Activated gamma-delta T cell treated with anti-CD3 and anti-CD28 coated beads, Interleukin-2, amount 50 U/mL, for 16 hours (primary cell): ENCODE data around the gene KRTAP4-16.
"Not testable (repeated sequence)": the region's sequence is repeated elsewhere in the genome, so short reads cannot be mapped to it uniquely, and the experiment has no call there.

Source experiments
- DNase-seq: peaks from one replicate; pipeline ENCODE4 v3.0.0-alpha.2; 2020; ENCODE audit warnings: low read depth

Gene KRTAP4-16

DNA sequence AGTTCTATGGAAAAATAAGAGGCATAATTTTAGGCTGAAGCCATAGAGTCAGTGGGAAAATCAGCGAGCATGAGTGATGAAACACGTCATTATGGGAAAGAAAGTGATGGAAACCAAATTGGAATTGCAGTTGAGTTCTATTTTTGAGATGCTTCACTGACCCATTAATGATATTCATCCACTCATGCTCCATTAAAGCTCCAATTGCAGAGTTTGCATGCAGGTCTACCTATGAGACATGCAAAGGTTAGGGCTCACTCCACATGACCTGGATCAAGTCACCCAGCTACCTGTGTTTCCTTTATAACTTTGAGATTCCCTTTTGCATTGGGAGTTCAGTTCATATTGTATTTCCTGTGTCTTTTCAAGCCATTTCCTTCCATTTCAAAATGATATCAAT, 28.3 kb downstream of the KRTAP4-16 start:
- DNase-seq: no peak

DNA sequence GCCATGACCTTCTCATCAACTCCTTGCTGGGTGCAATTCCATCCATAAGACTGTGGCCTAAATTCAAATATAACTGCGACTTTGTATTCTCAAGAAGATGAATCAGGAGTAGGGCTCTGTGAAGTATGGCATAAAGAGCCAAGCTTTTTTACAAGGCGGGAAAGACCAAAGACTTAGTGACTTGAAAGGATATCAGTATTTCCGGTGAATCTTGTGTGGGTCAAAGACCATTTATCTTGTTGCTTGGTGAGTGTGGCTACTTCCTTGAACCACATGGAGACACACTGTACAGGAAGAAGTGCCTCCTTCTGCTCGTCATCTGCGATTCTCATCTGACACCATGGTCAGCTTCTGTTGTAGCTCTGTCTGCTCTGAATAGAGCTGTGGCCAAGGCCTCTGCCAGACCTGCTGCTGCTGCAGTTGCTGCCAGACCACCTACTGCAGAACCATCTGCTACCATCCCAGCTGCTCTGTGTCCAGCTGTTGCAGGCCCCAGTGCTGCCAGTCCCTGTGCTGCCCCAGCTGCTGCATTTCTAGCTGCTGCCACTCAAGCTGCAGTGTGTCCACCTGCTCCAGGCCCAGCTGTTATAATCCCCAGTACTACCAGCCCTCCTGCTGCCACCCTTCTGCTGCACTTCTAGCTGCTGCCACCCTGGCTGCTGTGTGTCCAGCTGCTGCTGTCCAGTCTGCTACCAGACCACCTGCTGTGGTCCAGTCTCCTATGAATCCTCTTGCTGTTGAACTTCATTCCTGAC, 30.2 kb downstream of the KRTAP4-16 start:
- no peak for DNase-seq

DNA sequence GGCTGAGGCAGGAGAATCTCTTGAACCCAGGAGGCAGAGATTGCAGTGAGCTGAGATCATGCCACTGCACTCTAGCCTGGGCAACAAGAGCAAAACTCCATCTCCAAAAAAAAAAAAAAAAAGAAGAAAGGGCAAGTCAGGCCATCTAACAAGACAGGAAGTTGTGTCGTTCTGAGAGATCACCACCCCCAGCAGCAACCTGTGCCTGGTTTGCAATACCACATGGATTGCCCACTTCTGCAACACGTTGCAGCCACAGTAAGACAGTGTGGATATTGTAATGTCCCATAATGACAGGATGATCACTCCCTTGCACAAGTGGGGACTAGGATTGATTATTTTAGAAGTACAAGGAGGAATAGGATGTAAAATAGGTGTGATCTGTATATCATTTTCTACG, 33.0 kb downstream of the KRTAP4-16 start:
- no peak for DNase-seq

DNA sequence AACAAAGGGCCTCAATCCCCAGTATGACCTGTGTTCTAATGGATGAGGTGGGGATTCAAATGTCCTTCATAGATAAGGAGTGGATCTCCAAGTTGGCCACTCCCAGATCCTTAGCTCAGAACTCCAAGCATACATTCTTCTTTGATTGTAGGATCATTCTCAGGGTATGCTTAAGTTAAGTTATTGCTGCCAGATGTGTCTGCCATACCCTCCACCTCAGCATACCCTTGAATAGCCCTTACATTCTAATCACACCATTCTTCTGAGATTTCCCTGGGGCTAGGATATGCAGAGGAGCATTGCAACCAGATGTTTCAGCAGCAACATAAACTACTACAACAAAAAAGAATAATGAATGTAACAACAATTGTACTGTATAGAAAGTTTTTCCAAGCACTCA, 34.7 kb downstream of the KRTAP4-16 start:
- DNase-seq: no peak

- no peak for DNase-seq
Measured at GRCh38 chr17:41065829-41066624, 36.0 kb downstream of the KRTAP4-16 start, which contains the start of gene KRTAP2-4. Gene KRTAP2-4 (minus strand): TSS chr17:41065879. CDS start chr17:41065845, 34 bp downstream.

DNA sequence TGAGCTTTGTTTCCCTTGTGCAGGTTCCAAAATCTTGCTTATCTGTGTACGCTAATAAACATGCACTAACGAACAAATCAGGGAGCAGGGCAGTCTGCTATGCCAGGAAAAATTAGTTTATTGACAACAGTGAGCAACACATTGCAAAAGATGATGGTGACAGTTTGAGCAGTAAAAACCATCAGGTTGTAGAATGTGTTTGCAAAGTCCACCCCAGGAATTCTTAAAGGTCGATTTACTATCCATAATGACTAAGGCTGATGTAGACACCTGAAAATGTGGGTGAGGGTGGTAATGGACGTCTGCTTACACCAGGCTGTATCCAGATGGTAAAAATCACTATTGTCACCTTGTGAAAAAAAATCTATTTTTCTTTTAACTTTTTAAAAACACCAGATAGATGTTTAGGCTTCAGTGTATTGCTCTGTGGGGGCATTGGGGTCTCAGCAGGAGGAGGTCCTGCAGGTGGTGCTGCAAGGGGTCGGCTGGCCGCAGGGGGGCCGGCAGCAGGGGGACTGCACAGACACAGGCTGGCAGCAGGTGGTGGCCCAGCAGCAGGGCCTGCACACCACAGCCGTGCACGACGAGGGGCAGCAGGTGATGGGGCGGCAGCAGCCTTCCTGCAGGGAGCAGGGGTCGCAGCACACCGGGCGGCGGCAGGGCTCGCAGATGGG, 36.9 kb downstream of the KRTAP4-16 start:
- DNase-seq: not testable (repeated sequence)

DNA sequence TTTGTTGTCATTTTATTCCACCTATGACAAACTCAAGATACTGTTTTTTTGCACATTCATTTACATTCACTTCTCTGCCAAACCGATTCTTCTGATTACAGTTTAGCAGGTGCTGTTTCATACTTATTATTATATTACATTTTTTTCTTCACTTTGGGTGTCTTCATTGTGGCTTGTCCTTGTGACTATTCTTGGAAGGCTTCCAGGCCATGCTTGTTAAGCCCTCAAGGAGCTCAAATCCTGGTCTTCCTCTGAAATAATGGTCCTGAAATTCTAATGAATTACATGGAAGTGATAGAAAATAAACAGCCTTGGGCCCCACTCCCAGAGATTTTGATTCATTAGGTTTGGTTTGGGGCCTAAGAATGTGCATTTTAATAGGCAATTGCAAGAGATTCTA, 37.7 kb downstream of the KRTAP4-16 start:
- no peak for DNase-seq

GRCh38 chr17:41063449-41063848, 38.6 kb downstream of the KRTAP4-16 start:
- DNase-seq: no peak

DNA sequence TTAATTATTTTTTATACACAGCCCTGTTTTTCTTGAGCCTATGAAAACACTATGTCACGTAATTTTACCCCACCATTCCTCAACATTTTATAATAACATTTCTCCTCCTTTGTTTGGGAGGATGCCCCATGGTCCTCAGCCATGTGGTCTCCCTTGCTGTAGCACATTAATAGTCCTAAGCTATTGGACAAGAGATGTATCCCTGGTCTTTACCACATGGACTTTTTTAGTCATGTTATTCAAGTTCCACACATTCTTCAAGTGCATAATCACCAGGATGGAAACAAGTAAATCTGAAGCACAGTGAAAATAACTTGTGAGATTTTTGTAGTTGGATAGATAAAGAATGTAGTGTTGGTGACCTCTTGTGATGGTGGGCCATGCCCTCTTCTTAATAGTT, 40.0 kb downstream of the KRTAP4-16 start:
- no peak for DNase-seq

GRCh38 chr17:41060052-41060604, 41.9 kb downstream of the KRTAP4-16 start, which contains the start of gene KRTAP2-3:
Gene KRTAP2-3 (minus strand): TSS chr17:41060114. CDS start chr17:41060050, 64 bp downstream.
- no peak for DNase-seq

- DNase-seq: not testable (repeated sequence)
Measured at GRCh38 chr17:41059276-41060051, 42.5 kb downstream of the KRTAP4-16 start.

DNA sequence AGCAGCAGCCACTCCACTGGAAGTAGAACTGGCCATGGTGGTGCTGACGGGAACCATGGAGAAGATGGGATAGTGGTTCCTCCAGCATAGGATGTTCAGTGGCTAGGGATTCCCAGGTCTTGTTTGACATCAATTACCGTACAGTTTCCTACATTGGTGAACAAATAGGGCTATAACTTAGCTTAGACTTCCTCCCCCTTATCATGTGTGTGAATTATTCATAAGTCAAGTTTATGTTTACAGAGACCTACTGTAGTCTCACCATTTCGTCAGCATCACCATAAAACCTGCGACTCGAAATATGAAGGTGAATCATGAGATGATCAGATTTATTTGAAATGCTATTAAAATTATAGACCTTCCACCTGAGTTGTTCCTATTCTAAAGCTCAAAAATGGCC, 43.3 kb downstream of the KRTAP4-16 start:
- DNase-seq: no peak

GRCh38 chr17:41057547-41057946, 44.5 kb downstream of the KRTAP4-16 start:
- DNase-seq: no peak

- DNase-seq: not testable (repeated sequence)
Measured at GRCh38 chr17:41055130-41055529, 46.9 kb downstream of the KRTAP4-16 start, which contains the start of gene KRTAP2-2. Gene KRTAP2-2 (minus strand): TSS chr17:41055230. CDS start chr17:41055211, 19 bp downstream.

DNA sequence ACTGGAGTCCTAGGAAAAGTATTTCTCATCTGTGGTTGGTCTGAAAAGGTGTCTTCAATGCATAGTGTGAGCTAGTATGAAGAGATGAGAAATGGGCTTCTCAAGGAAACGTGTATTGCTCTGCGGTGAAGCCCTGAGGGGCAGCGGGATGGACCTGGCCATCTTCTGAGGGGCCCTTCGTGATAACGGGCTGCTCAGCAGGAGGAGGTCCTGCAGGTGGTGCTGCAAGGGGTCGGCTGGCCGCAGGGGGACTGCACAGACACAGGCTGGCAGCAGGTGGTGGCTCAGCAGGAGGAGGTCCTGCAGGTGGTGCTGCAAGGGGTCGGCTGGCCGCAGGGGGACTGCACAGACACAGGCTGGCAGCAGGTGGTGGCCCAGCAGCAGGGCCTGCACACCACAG, 47.5 kb downstream of the KRTAP4-16 start:
- DNase-seq: not testable (repeated sequence)

DNA sequence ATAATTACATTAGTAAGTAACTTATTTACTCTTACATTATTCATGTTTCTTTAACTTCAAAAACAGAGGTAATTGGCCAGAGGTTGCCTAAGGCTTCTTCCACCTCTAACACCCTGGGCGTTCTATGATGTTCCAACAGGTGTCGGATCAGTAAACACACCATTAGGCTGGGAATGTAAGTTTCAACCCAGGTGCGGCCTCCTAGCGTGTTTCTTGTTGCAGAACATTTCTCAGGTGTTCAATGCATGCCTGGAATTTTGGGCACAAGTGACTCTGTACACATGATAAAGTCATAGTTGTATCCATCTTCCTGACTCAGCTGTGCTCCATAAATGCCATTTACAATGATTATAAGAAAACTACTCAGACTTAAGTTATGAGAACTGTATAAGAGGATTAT, 48.0 kb downstream of the KRTAP4-16 start:
- no peak for DNase-seq

DNA sequence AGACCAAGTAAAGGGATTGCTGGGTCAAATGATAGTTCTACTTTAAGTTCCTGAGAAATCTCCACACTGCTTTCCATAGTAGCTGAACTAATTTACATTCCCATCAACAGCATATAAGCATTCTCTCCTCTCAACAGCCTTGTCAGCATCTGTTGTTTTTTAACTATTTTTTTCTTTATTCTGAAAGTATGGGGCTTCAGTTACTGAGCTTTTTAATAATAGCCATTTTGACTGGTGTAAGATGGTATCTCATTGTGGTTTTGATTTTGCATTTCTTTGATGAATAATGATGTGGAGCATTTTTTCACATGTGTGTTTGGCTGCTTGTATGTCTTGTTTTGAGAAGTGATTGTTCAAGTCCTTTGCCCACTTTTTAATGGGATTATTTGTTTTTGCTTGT, 49.4 kb downstream of the KRTAP4-16 start:
- no peak for DNase-seq
